Loucy (cell line): ENCODE results near the gene TLR3.

Source experiments
- EZH2phosphoT487 ChIP-seq: fragments of 200-600 bp; IDR thresholded peaks from 2 replicates; pipeline ENCODE4 v1.6.1; 2018; ENCODE audit warnings: antibody characterized with exemption, mild to moderate bottlenecking, moderate library complexity, borderline replicate concordance
- TF ChIP-seq, protein P1 (sequence below): fragments of 200-600 bp; sonication (generic); conservative IDR thresholded peaks from 2 replicates; pipeline ENCODE4 v1.5.1; 2014; ENCODE audit warnings: mild to moderate bottlenecking, antibody characterized with exemption, low read length

DNA sequence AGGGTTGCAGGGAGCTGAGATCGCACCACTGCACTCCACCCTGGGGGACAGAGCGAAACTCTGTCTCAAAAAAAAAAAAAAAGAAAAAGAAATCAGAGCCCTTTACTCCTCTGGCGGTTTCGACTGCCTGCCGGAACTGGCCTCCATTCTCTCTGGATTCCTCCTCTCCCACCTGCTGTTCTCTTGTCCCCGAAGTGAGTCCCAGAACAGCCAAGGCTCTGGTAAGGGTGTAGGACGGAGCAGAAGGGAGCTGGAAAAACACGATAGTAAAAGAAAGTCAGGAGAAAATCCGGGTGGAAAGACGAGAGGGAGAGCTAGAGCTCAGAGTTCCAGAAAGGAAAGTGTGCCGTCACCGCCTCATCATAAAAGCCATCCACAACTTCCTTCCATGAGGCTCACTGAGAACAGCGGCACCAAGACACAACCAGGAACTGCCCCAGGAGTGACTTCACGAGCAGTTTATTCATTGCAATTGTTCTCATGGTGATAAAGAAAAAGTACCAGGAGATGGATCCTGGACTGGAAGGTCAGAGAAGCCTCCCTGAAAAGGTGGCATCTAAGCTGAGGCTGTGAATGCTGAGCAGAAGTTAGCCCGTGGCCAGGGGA lies 12.3 kb downstream of the TLR3 start:
- TF ChIP-seq, protein P1, sequence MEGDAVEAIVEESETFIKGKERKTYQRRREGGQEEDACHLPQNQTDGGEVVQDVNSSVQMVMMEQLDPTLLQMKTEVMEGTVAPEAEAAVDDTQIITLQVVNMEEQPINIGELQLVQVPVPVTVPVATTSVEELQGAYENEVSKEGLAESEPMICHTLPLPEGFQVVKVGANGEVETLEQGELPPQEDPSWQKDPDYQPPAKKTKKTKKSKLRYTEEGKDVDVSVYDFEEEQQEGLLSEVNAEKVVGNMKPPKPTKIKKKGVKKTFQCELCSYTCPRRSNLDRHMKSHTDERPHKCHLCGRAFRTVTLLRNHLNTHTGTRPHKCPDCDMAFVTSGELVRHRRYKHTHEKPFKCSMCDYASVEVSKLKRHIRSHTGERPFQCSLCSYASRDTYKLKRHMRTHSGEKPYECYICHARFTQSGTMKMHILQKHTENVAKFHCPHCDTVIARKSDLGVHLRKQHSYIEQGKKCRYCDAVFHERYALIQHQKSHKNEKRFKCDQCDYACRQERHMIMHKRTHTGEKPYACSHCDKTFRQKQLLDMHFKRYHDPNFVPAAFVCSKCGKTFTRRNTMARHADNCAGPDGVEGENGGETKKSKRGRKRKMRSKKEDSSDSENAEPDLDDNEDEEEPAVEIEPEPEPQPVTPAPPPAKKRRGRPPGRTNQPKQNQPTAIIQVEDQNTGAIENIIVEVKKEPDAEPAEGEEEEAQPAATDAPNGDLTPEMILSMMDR: no peak
- TF ChIP-seq EZH2phosphoT487: no peak
